ENCODE results near the gene MPHOSPH10.
"Not testable (repeated sequence)": the region's sequence is repeated elsewhere in the genome, so short reads cannot be mapped to it uniquely, and the experiment has no call there.

The MPHOSPH10 gene

DNA sequence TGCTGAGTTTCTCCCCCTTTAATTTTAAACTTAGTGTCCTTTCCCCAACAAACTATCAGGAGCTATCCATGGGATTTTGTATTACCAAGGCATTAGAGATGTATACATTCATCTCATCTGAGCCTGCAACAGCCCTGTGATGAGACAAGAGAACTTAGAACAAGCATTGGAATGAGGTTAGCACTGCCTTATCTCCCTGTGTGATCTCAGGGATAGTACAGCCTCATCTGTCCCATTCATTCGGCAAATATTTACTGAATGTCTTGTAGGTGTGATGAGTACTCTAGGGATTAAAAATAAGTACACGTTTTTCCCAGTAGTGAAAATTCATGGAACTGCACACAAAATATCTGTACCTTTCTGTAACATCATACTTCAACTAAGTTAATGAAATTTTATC lies 50.9 kb downstream of the MPHOSPH10 start:
- no peak for DNase-seq

DNA sequence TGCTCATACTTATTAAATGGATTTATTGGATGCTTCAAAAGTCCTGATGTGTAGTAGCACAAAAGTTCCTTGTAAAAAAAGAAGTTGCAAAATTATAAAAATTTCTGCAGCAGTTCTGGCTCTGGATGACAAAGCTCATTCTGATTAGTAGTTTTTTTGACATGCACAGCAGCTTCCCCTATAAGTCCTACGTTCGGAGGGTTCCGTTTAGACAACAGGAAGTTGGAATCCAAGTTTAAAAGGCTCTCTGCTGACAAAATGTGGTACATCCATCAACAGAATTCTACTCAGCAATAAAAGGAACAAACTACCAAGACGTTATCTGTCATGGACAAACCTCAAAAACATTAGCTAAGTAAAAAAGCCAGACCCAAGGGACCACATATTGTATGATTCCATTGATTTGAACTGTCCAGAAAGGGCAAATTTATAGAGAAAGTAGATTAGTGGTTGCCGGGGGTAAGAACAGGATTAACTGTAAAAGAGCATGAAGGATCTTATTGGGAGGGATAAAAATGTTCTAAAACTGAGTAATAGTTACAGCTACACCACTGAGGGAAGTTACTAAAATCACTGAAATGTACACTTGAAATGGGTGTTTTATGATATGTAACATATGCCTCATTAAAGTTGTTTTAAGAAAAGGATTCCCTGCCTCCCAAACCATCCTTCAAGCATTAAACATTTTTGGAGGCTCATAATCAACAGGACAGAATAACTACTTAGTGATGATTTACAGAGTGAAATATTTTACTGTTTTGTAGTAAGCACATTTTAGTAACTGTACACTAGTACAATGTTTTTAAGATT lies 53.1 kb downstream of the MPHOSPH10 start:
- DNase-seq = not testable (repeated sequence)

DNA sequence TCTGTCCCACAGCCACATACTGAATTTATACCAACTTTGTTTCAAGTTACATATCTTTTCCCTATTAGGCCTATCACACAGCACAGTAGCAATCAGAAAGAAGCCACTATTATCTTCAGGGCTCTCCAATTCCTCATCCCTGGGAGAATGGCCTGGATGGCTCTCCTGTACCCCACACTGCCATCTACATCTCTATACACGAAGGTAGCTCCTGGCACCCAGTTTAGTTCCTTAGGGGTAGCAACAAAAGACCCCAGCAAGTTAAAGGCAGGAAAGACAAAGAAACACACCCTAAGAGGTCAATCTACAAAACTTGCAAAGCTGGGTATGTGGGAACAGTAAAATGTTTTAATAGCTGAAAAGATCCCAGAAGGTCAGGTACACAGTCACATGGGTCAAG lies 56.5 kb downstream of the MPHOSPH10 start:
- no peak for DNase-seq

DNA sequence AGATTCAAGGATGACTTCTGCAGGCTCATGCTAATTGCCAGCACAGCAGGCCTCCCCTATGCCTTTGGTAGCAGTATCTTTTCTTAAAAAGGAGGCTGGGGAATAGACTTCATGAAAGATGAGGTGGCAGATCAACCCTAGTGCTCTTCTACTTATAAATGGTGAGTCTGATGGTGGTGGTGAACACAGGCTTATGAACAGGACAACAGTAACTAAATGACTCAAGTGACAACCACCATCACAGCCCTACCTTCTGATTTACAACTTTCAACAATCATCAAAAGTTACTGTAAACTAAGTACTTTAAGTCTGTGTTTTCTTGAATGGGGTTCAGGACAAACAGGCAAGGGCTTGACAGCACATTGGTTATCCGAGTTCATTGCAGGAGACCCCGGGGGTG lies 57.2 kb downstream of the MPHOSPH10 start:
- DNase-seq = no peak

DNA sequence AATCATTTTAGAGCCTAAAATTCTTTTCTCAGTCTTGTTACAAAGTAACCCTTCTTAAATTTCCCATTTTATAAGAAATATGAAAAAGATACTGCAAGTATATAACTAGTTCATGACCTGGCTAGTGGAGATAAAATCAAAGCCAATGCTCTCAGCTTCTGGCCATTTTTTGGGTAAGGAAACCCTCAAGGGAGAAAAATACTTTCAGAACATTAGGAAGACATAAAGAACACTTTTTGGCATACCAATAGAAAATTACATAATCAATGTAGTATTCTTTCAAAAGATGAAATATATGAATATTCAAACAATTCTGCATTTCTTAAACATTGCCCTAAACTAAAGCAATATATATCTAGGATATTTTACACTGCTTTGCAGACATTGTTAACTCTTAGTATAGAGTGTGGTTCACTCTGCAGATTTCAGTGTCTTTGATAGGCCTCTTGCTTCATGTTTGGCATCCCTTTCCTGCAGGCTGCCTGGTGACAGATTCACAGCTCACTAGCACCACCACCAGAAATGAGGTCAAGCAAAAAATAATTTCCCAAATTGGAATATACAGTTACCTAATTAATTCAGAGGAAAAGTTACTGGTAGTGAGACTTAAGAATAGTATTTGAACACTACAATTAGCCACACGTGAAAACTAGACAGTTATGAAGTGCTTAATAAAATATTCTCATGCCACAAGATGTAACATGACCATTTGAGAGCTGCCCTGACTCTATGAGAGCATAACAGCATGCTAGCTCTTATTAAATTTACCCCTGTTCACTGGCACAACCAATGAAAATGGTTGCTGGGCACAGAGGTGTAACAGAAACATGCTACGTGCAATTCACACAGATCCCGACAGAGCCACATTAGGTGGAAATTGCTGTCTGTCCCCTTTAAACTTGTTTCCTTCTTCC lies 60.5 kb downstream of the MPHOSPH10 start:
- no peak for DNase-seq

DNA sequence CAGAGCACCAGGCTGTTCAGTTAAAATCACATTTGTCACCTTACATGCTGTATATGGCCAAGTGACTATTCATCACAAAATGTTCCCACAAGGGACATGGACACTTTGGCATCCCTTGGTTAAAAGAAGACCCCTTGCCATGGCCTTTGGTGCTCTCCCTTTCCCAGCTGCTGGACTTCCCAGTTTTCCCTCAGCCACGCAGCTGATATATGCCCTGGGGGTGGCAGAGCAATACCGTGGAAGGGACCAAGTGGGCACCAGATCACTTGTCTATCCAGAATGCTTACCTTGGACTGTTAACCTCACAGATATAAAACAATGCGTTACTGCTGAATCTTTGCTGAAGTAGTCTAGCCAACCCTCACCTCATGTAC lies 61.1 kb downstream of the MPHOSPH10 start:
- DNase-seq = no peak

All from activated CD4-positive, alpha-beta T cell treated with anti-CD3 and anti-CD28 coated beads, Interleukin-2, amount 50 U/mL, for 4 hours (primary cell).